ENCODE results near the gene TEN1.
A peak's percentile ranks its signal among the peaks of the same experiment; 100 is the strongest.
"Not testable (repeated sequence)": the region's sequence is repeated elsewhere in the genome, so short reads cannot be mapped to it uniquely, and the experiment has no call there.

Gene TEN1

GRCh38 chr17:76032073-76032779 is 53.2 kb downstream of the TEN1 start:
- DNase-seq = peak in 1 of 2 experiments; percentile 37

GRCh38 chr17:76032780-76033108 is 53.7 kb downstream of the TEN1 start:
- no peak for DNase-seq

- no peak for DNase-seq
Measured at GRCh38 chr17:76033139-76033538, 54.1 kb downstream of the TEN1 start.

GRCh38 chr17:76034428-76035350 is 55.6 kb downstream of the TEN1 start:
- no peak for DNase-seq

- no peak for DNase-seq
Measured at GRCh38 chr17:76036497-76037261, 57.6 kb downstream of the TEN1 start.

- DNase-seq = no peak
Measured at GRCh38 chr17:76038050-76038449, 59.0 kb downstream of the TEN1 start.

- no peak for DNase-seq
Measured at GRCh38 chr17:76039121-76039520, 60.1 kb downstream of the TEN1 start.

- no peak for DNase-seq
Measured at GRCh38 chr17:76040376-76040775, 61.3 kb downstream of the TEN1 start.

GRCh38 chr17:76042868-76043267 is 63.8 kb downstream of the TEN1 start:
- not testable (repeated sequence) for DNase-seq

GRCh38 chr17:76044475-76045007 is 65.5 kb downstream of the TEN1 start:
- DNase-seq = not testable (repeated sequence)

GRCh38 chr17:76046064-76046463 is 67.0 kb downstream of the TEN1 start:
- no peak for DNase-seq

- DNase-seq = no peak
Measured at GRCh38 chr17:76048025-76048605, 69.1 kb downstream of the TEN1 start.

GRCh38 chr17:76048711-76049110 is 69.7 kb downstream of the TEN1 start:
- no peak for DNase-seq

GRCh38 chr17:76049239-76049638 is 70.2 kb downstream of the TEN1 start:
- no peak for DNase-seq

- no peak for DNase-seq
Measured at GRCh38 chr17:76049836-76050537, 70.9 kb downstream of the TEN1 start.
